Cardiac septum (tissue), 1 donor: ENCODE results near the gene YBEY. TPM values are rescaled to one million over a fixed set of nuclear protein-coding genes. Genes with fewer than 3 reads are reported as not detected.

ENCODE experiments used
- total RNA-seq: library from RNA; stranded (reverse); fragmentation: NEBNext Ultra II Directional; extraction: Animal tissue kit (Norgen Biotek cat#: 25700); gene quantifications from one replicate; pipeline ENCODE4 v1.2.1, GENCODE V29; 2021
- donor health status: DM: no; HTN: no; CAD: no.

YBEY gene
- total RNA-seq, 1 donor from 2014 or later: 14.1 TPM

Other genes with a start within 250 kb of the YBEY start
- 157 TPM for gene COL6A2, start 188.2 kb upstream of the YBEY start, total RNA-seq
- 0.83 TPM for gene FTCD, start 130.8 kb upstream of the YBEY start, total RNA-seq
- gene SPATC1L, start 101.9 kb upstream of the YBEY start, total RNA-seq: 7.3 TPM
- 34.9 TPM for gene LSS, start 57.6 kb upstream of the YBEY start, total RNA-seq
- 69.9 TPM for gene MCM3AP, start 731 bp upstream of the YBEY start, total RNA-seq
- 1.4 TPM for gene C21orf58, start 37.5 kb downstream of the YBEY start, total RNA-seq
- gene PCNT, start 37.8 kb downstream of the YBEY start, total RNA-seq: 21.0 TPM
- 38.9 TPM for gene DIP2A, start 172.5 kb downstream of the YBEY start, total RNA-seq